ENCODE data around the gene ZNF544. TPM values are rescaled to one million over a fixed set of nuclear protein-coding genes. Genes with fewer than 3 reads are reported as not detected.

ZNF544 gene
- polyA plus RNA-seq, 1 donor from 2014 or later: 22.7 TPM

- TF ChIP-seq CTCF (IDR thresholded peaks at IDR 0.05; ENCODE audit: poor library complexity, severe bottlenecking) (no peak), EZH2 (IDR thresholded peaks at IDR 0.05; ENCODE audit: borderline replicate concordance, insufficient read depth, low read length, poor library complexity, severe bottlenecking) (no peak), SMC3 (conservative IDR thresholded peaks at IDR 0.05; ENCODE audit: poor library complexity) (no peak)
- Histone ChIP-seq H3K4me2 (ENCODE audit: low read length) (no peak overlapping the region), H3F3A (ENCODE audit: insufficient read depth, low read length, poor library complexity, severe bottlenecking) (no peaks in the 10 kb centered on the region), H3K9me3 (ENCODE audit: low read length) (peaks cover 89% of the 10 kb centered on the region), H4K20me1 (ENCODE audit: insufficient read depth) (no peaks in the 10 kb centered on the region), H3K27me3 (ENCODE audit: insufficient read depth, low read depth, low read length) (no peaks in the 10 kb centered on the region), H3K79me2 (replicated peaks; ENCODE audit: insufficient read depth, low read length) (no peaks in the 10 kb centered on the region), H3K9me2 (ENCODE audit: insufficient read depth, low read length) (no peaks in the 10 kb centered on the region), H3K9ac (ENCODE audit: low read length) (no peak overlapping the region), H3K4me3 (ENCODE audit: low read length) (no peak overlapping the region), H2AFZ (ENCODE audit: low read depth, low read length) (no peak overlapping the region), H3K36me3 (ENCODE audit: insufficient read depth, low read length) (peaks cover 84% of the 10 kb centered on the region), H3K27ac (ENCODE audit: low read length) (no peak overlapping the region)
These were observed 19.1 kb upstream of the ZNF544 start for GRCh38 chr19:58209577-58209976.

DNA sequence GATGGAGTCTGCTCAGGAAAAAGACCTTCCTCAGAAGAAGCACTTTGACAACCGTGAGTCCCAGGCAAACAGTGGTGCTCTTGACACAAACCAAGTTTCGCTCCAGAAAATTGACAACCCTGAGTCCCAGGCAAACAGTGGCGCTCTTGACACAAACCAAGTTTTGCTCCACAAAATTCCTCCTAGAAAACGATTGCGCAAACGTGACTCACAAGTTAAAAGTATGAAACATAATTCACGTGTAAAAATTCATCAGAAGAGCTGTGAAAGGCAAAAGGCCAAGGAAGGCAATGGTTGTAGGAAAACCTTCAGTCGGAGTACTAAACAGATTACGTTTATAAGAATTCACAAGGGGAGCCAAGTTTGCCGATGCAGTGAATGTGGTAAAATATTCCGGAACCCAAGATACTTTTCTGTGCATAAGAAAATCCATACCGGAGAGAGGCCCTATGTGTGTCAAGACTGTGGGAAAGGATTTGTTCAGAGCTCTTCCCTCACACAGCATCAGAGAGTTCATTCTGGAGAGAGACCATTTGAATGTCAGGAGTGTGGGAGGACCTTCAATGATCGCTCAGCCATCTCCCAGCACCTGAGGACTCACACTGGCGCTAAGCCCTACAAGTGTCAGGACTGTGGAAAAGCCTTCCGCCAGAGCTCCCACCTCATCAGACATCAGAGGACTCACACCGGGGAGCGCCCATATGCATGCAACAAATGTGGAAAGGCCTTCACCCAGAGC lies 16.2 kb upstream of the ZNF544 start:
- Histone ChIP-seq H3K9me3 (ENCODE audit: low read length) (peaks cover 83% of the 10 kb centered on the region), H3K4me3 (ENCODE audit: low read length) (no peak overlapping the region), H3K79me2 (replicated peaks; ENCODE audit: insufficient read depth, low read length) (no peaks in the 10 kb centered on the region), H2AFZ (ENCODE audit: low read depth, low read length) (no peak overlapping the region), H3F3A (ENCODE audit: insufficient read depth, low read length, poor library complexity, severe bottlenecking) (no peaks in the 10 kb centered on the region), H3K27ac (ENCODE audit: low read length) (no peak overlapping the region), H3K27me3 (ENCODE audit: insufficient read depth, low read depth, low read length) (no peaks in the 10 kb centered on the region), H3K9me2 (ENCODE audit: insufficient read depth, low read length) (no peaks in the 10 kb centered on the region), H3K4me2 (ENCODE audit: low read length) (no peak overlapping the region), H3K9ac (ENCODE audit: low read length) (no peak overlapping the region), H4K20me1 (ENCODE audit: insufficient read depth) (no peaks in the 10 kb centered on the region), H3K36me3 (ENCODE audit: insufficient read depth, low read length) (peaks cover 72% of the 10 kb centered on the region)
- TF ChIP-seq POLR2AphosphoS5 (IDR thresholded peaks at IDR 0.05): no peak

GRCh38 chr19:58213075-58213369 lies 15.7 kb upstream of the ZNF544 start:
- Histone ChIP-seq H3K27me3 (ENCODE audit: insufficient read depth, low read depth, low read length) (no peaks in the 10 kb centered on the region), H3K79me2 (replicated peaks; ENCODE audit: insufficient read depth, low read length) (no peaks in the 10 kb centered on the region), H3K9me3 (ENCODE audit: low read length) (peaks cover 79% of the 10 kb centered on the region), H2AFZ (ENCODE audit: low read depth, low read length) (no peak overlapping the region), H3K9ac (ENCODE audit: low read length) (no peak overlapping the region), H3F3A (ENCODE audit: insufficient read depth, low read length, poor library complexity, severe bottlenecking) (no peaks in the 10 kb centered on the region), H3K27ac (ENCODE audit: low read length) (no peak overlapping the region), H3K4me2 (ENCODE audit: low read length) (no peak overlapping the region), H4K20me1 (ENCODE audit: insufficient read depth) (no peaks in the 10 kb centered on the region), H3K4me3 (ENCODE audit: low read length) (no peak overlapping the region), H3K9me2 (ENCODE audit: insufficient read depth, low read length) (no peaks in the 10 kb centered on the region), H3K36me3 (ENCODE audit: insufficient read depth, low read length) (peaks cover 67% of the 10 kb centered on the region)
- no peak for TF ChIP-seq SMC3 (conservative IDR thresholded peaks at IDR 0.05; ENCODE audit: poor library complexity)

- H3F3A ChIP-seq (ENCODE audit: insufficient read depth, low read length, poor library complexity, severe bottlenecking): no peaks in the 10 kb centered on the region
- H3K9me3 ChIP-seq (ENCODE audit: low read length): peaks cover 43% of the 10 kb centered on the region
- no peaks in the 10 kb centered on the region for H4K20me1 ChIP-seq (ENCODE audit: insufficient read depth)
- no peaks in the 10 kb centered on the region for H3K27me3 ChIP-seq (ENCODE audit: insufficient read depth, low read depth, low read length)
- H3K79me2 ChIP-seq (replicated peaks; ENCODE audit: insufficient read depth, low read length): no peaks in the 10 kb centered on the region
- H3K4me3 ChIP-seq (ENCODE audit: low read length): no peak overlapping the region
- no peak for TF ChIP-seq EP300 (conservative IDR thresholded peaks at IDR 0.05; ENCODE audit: poor library complexity, severe bottlenecking)
- no peak for TF ChIP-seq REST (IDR thresholded peaks at IDR 0.05; ENCODE audit: borderline replicate concordance)
- TF ChIP-seq TAF1 (IDR thresholded peaks at IDR 0.05; ENCODE audit: low read depth): no peak
- TF ChIP-seq MXI1 (conservative IDR thresholded peaks at IDR 0.05; ENCODE audit: poor library complexity, severe bottlenecking): no peak
- no peak for TF ChIP-seq CTCF (IDR thresholded peaks at IDR 0.05; ENCODE audit: poor library complexity, severe bottlenecking)
- TF ChIP-seq POLR2AphosphoS5 (IDR thresholded peaks at IDR 0.05): no peak
- TF ChIP-seq EZH2 (IDR thresholded peaks at IDR 0.05; ENCODE audit: borderline replicate concordance, insufficient read depth, low read length, poor library complexity, severe bottlenecking): no peak
- TF ChIP-seq RAD21 (conservative IDR thresholded peaks at IDR 0.05): no peak
- TF ChIP-seq SMC3 (conservative IDR thresholded peaks at IDR 0.05; ENCODE audit: poor library complexity): no peak
- H3K36me3 ChIP-seq (ENCODE audit: insufficient read depth, low read length): peaks cover 29% of the 10 kb centered on the region
- no peak overlapping the region for H3K4me2 ChIP-seq (ENCODE audit: low read length)
- H3K27ac ChIP-seq (ENCODE audit: low read length): no peak overlapping the region
- H2AFZ ChIP-seq (ENCODE audit: low read depth, low read length): no peak overlapping the region
- no peaks in the 10 kb centered on the region for H3K9me2 ChIP-seq (ENCODE audit: insufficient read depth, low read length)
- no peak overlapping the region for H3K9ac ChIP-seq (ENCODE audit: low read length)
These were observed 11.6 kb upstream of the ZNF544 start for GRCh38 chr19:58217069-58217481.

Data from neural cell (in vitro differentiated cells).